ENCODE results near the gene FGF9.

FGF9 gene

GRCh38 chr13:21670883-21671619 is at the start of gene FGF9:
FGF9 (plus strand) TSS chr13:21671073; CDS start chr13:21671913, 840 bp downstream.
- DNase-seq = peak; percentile 84

DNA sequence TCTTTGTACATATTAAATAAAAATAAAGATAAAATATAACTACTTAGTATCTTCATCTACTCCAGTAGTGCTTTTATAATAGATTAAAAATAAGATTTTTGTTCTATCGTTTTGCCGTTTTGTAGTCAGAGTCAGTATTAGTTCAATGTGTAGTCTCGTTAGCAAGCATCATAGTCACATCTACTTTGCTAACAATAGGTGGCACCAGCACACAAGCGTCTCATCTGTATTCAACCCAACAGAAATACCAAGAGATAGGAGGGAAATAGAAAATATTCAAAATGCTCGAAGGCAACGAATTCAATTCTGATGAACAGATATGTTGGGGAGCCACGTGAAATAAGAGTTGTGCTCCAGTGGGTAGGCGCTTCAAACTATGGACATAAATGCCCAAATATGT is 45.5 kb upstream of the FGF9 start:
- peak; percentile 18 for DNase-seq

- no peak for DNase-seq
Observed at GRCh38 chr13:21632196-21632595, 38.7 kb upstream of the FGF9 start.

GRCh38 chr13:21636656-21637055 is 34.2 kb upstream of the FGF9 start:
- DNase-seq = no peak

DNA sequence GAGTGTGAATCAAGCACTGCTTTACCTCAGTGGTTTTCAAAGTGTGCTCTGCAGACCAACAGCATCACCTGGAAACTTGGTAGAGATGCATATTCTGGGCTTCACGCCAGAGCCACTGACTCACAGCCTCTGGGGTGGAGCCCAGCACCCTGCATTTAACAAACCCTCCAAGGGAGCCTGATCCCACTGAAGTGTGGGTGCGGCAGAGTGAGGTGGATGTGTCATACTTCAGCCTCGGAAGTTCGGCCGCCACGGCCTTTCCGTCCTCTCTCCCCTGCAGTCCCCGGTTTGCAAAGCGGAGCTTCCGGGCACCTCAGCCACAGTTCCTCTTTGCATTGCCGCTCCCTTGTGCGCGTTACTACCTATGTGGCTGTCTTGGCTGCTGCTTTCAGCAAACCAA is 33.6 kb upstream of the FGF9 start:
- peak; percentile 52 for DNase-seq

DNA sequence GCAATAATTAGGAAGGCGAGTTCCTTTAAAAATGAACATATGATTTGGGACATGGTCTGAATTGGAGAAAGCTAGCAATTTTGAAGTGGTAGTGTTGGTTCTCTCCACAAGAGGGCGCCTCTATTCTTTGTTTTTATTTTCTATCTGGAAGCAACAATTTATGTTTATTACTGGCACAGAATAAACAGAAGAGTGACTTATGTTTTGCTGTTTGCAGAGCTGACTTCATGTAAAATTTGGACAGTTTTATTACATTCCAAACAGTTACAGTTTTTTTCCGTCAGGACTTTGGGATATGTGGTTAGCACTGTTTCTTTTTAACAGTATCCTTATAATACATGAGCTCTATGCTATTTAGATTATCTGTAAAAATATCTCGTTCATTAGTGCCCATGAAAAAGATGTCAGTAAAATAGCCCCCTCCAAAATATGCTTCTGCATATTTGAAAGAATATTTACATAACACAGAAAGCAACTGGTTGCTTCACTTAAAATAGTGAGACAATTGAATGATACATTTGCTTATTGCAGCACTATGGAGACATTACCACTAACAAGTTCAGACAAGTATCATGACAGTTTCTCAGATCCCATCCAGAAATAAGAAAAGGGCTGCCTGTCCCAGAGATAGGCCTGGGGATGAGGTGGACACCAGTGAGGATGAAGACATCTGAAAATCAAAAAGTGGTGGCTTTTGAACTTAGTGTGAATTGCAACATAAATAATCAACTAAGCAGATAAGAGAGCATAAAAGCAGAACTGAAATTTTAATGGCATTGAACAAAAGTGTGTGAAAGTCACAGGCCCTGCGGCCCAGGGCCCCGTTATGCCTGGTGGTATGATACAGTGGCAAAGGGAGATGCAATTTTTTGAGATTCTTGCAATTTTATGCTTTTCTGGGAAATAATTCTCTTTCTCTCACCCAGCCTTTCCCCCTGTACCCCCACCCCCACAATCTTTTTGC is 32.3 kb upstream of the FGF9 start:
- DNase-seq = peak; percentile 49

GRCh38 chr13:21639561-21639960 is 31.3 kb upstream of the FGF9 start:
- no peak for DNase-seq

GRCh38 chr13:21641629-21642028 is 29.2 kb upstream of the FGF9 start:
- no peak for DNase-seq

GRCh38 chr13:21657538-21657937 is 13.3 kb upstream of the FGF9 start:
- no peak for DNase-seq

DNA sequence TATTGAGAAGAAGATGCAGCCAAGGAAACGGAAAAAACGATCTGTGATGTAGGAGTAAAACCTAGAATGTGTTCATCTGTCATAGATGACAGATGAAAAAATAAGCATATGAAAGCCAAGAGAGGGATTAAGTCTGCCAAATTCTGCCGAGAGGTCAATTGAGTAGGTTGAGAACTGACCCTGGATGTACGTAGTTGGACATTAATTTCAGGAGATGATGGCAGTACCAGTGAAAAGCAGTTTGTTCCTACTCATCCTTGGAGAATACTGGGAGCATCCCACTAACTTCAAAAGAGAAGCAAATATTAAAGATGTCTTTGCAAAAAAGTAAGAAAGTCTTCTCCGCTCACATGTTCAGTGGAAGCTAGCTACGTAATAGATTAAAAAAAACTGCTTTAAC is 11.8 kb upstream of the FGF9 start:
- no peak for DNase-seq

DNA sequence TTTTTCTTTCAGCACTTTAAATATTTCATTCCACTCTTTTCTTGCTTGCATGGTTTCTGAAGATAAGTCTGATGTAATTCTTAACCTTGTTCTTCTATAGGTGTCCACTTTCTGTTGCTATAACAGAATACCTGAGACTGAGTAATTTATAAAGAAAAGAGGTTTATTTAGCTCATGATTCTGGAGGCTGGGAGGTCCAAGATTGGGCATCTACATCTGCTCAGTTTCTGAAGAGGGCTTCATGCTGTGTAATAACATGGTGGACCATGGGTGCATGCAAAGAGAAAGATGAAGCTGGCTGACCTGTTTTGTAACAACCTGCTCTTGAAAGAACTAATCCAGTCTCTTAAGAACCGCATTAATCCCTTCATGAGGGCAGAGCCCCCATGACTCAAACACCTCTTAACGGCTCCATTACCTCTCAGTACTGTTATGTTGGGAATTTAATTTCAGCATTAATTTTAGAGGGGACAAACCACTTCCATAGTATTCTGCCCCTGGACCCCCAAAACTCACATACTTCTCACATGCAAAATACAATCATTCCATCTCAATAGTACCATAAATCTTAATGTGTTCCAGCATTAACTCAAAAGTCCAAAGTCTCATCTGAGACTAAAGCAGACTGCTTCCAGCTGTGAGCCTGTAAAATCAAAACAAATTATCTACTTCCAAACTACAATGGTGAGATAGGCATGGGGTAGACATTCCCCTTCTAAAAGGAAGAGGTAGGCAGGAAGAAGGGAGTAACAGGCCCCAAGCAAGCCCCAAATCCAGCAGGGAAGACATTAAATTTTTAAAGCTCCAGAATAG is 9.6 kb upstream of the FGF9 start:
- no peak for DNase-seq

DNA sequence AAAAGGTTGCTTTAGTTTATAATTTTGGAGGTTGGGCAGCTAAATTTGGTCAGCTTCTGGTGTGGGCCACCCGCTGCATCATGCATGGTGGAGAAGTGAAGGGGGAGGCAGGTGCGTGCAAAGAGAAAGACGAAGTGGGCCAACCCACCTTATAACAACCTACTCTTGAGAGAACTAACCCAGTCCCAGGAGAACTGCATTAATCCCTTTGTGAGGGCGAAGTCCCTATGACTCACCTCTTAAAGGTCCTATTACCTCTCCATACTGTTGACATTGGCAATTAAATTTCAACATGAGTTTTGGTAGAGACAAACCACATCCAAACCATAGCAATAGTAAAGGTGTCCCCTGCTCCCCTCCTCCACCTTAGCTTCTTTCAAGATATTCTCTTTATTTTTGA is 7.7 kb upstream of the FGF9 start:
- DNase-seq = no peak

GRCh38 chr13:21668732-21669275 is 2.1 kb upstream of the FGF9 start:
- DNase-seq = peak; percentile 21

GRCh38 chr13:21670006-21670882 is 629 bp upstream of the FGF9 start:
- DNase-seq = peak; percentile 77

GRCh38 chr13:21671620-21672286 is 880 bp downstream of the FGF9 start:
- no peak for DNase-seq

GRCh38 chr13:21672287-21672680 is 1.4 kb downstream of the FGF9 start:
- no peak for DNase-seq

DNA sequence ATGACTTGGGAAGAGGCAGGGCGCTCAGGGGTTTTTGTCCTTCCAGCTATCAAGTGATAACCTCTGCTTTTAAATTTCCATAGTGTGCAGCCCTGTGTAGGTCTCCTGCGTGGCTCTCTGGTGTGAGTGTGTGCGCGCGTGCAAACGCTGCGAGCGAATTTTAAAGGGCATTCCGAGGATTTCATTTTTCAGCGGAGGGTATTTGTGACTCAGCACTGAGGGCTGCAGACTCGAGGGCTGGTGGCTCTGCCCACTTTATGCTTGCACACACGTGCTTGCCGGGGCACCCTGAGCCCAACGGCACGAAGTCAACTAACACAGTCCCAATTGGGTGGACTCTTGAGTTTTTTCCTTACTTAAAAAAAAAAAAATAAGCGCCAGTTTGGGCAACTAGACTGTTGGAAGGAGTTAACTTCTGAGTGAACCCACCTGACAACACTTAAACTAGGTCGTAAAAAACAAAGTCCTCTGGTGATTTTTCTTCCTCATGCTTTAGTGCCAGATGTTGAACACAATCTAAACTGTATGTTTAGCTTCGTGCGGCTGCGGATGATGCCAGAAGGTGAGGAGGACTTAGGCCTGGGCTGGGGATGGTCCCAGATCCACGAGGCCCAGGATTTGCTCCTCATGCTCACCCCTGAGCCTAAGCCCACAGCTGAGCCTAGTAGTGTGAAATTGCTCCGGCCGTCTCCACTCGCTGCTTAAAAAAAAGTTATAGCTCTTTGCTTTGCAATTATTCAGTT is 2.1 kb downstream of the FGF9 start:
- peak; percentile 34 for DNase-seq

GRCh38 chr13:21673539-21673788 is 2.6 kb downstream of the FGF9 start:
- DNase-seq = peak; percentile 47

- DNase-seq = peak; percentile 55
Observed at GRCh38 chr13:21673789-21674489, 3.1 kb downstream of the FGF9 start.

DNA sequence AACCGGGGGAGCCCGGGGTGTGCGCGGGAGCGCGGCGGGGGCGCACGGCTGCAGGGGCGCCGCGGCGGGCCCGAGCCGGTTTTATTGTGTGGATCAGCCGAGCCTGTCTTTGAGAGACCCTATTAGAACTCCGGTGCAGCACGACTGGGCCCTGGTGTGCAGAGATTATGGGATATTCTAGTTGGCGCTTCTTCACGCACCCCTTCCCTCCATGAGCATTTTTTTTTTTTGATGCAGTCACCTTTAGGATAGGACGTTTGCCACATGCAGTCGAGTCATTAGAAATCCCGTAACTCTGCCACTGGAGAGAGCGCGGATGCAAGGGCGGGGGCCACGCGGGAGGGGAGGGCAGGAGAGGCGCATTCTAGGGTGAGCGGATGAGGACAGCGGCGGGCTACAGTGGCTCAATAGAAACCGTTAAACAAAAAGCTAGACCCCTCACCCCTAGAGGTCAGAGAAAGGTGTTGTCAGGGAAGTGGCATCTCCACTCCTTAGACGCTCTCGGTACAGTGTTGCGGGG is 3.7 kb downstream of the FGF9 start:
- DNase-seq = peak; percentile 36

All from CD4-positive, alpha-beta T cell treated with Interleukin-17A for 4 hours (primary cell).